Right forelimb (tissue), 1 donor: ENCODE measurements around the gene PDCD2.
"Not testable (repeated sequence)": the region's sequence is repeated elsewhere in the genome, so short reads cannot be mapped to it uniquely, and the experiment has no call there.

ENCODE experiments used
- DNase-seq: peaks from one replicate; pipeline ENCODE4 v3.0.0-alpha.2; 2018

Gene PDCD2

GRCh38 chr6:170545405-170545804 lies 39.0 kb downstream of the PDCD2 start:
- no peak for DNase-seq

- no peak for DNase-seq
Measured at GRCh38 chr6:170542031-170542719, 42.3 kb downstream of the PDCD2 start.

- no peak for DNase-seq
Measured at GRCh38 chr6:170537329-170537728, 47.1 kb downstream of the PDCD2 start.

GRCh38 chr6:170536671-170537070 lies 47.8 kb downstream of the PDCD2 start:
- no peak for DNase-seq

GRCh38 chr6:170535004-170535403 lies 49.4 kb downstream of the PDCD2 start:
- no peak for DNase-seq

GRCh38 chr6:170533792-170534191 lies 50.6 kb downstream of the PDCD2 start:
- no peak for DNase-seq

GRCh38 chr6:170532867-170533488 lies 51.5 kb downstream of the PDCD2 start:
- DNase-seq = no peak

GRCh38 chr6:170529839-170530469 lies 54.5 kb downstream of the PDCD2 start:
- peak; percentile 88 for DNase-seq

GRCh38 chr6:170527995-170528394 lies 56.4 kb downstream of the PDCD2 start:
- DNase-seq = not testable (repeated sequence)

GRCh38 chr6:170525795-170526194 lies 58.6 kb downstream of the PDCD2 start:
- no peak for DNase-seq
